ENCODE measurements around the gene ZNF234.

- TF ChIP-seq, protein P1, sequence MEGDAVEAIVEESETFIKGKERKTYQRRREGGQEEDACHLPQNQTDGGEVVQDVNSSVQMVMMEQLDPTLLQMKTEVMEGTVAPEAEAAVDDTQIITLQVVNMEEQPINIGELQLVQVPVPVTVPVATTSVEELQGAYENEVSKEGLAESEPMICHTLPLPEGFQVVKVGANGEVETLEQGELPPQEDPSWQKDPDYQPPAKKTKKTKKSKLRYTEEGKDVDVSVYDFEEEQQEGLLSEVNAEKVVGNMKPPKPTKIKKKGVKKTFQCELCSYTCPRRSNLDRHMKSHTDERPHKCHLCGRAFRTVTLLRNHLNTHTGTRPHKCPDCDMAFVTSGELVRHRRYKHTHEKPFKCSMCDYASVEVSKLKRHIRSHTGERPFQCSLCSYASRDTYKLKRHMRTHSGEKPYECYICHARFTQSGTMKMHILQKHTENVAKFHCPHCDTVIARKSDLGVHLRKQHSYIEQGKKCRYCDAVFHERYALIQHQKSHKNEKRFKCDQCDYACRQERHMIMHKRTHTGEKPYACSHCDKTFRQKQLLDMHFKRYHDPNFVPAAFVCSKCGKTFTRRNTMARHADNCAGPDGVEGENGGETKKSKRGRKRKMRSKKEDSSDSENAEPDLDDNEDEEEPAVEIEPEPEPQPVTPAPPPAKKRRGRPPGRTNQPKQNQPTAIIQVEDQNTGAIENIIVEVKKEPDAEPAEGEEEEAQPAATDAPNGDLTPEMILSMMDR (conservative IDR thresholded peaks at IDR 0.05 in 1 of 2, IDR thresholded peaks at IDR 0.05 in 1 of 2; ENCODE audit: low read depth in 1 of 2, low read length in 2 of 2): no peak
- TF ChIP-seq EZH2 (IDR thresholded peaks at IDR 0.05; ENCODE audit: low read length, missing control alignments): no peak
These were observed 49.2 kb upstream of the ZNF234 start for GRCh38 chr19:44092108-44092507.
